ENCODE results near the gene SIRPG.
"Not testable (repeated sequence)": the region's sequence is repeated elsewhere in the genome, so short reads cannot be mapped to it uniquely, and the experiment has no call there.

Gene SIRPG

GRCh38 chr20:1654996-1655395 lies 2.6 kb downstream of the SIRPG start:
- no peaks in the 10 kb centered on the region for H3K36me3 ChIP-seq (ENCODE audit: control insufficient read depth, insufficient read depth, low read length)
- no peaks in the 10 kb centered on the region for H3K27me3 ChIP-seq (ENCODE audit: control insufficient read depth, insufficient read depth, low read length)

GRCh38 chr20:1652960-1653359 lies 4.6 kb downstream of the SIRPG start:
- no CpG with 5 or more reads among the region's 3 CpGs for WGBS (ENCODE audit: insufficient coverage, insufficient read length)
- no peak for DNase-seq (ENCODE audit: low read depth, low spot score)
- no peak overlapping the region for H3K4me3 ChIP-seq (ENCODE audit: low read length)
- H3K27ac ChIP-seq (ENCODE audit: low read length): no peak overlapping the region
- H3K4me1 ChIP-seq (ENCODE audit: control insufficient read depth, insufficient read depth, low read length): no peaks in the 10 kb centered on the region
- H3K27me3 ChIP-seq (ENCODE audit: control insufficient read depth, insufficient read depth, low read length): no peaks in the 10 kb centered on the region
- no peaks in the 10 kb centered on the region for H3K9me3 ChIP-seq (ENCODE audit: control insufficient read depth, insufficient read depth, low read length)
- H3K36me3 ChIP-seq (ENCODE audit: control insufficient read depth, insufficient read depth, low read length): no peaks in the 10 kb centered on the region

More at GRCh38 chr20:1654996-1655395, 2.6 kb downstream of the SIRPG start:
- H3K4me3 ChIP-seq (ENCODE audit: low read length): no peak overlapping the region
- H3K9me3 ChIP-seq (ENCODE audit: control insufficient read depth, insufficient read depth, low read length): no peaks in the 10 kb centered on the region
- no peak overlapping the region for H3K27ac ChIP-seq (ENCODE audit: low read length)
- no peaks in the 10 kb centered on the region for H3K4me1 ChIP-seq (ENCODE audit: control insufficient read depth, insufficient read depth, low read length)
- no peak for DNase-seq (ENCODE audit: low read depth, low spot score)

- no peak for DNase-seq (ENCODE audit: low read depth, low spot score)
- Histone ChIP-seq H3K9me3 (ENCODE audit: control insufficient read depth, insufficient read depth, low read length) (no peaks in the 10 kb centered on the region), H3K4me3 (ENCODE audit: low read length) (no peak overlapping the region), H3K36me3 (ENCODE audit: control insufficient read depth, insufficient read depth, low read length) (no peaks in the 10 kb centered on the region), H3K4me1 (ENCODE audit: control insufficient read depth, insufficient read depth, low read length) (peaks cover 1% of the 10 kb centered on the region; the same call in 1 of the 2 replicates), H3K27ac (ENCODE audit: low read length) (no peak overlapping the region), H3K27me3 (ENCODE audit: control insufficient read depth, insufficient read depth, low read length) (no peaks in the 10 kb centered on the region)
- no CpG with 5 or more reads among the region's 1 CpG for WGBS (ENCODE audit: insufficient coverage, insufficient read length)
Observed at GRCh38 chr20:1652104-1652503, 5.5 kb downstream of the SIRPG start.

GRCh38 chr20:1651268-1652058 lies 6.1 kb downstream of the SIRPG start:
- peaks cover 1% of the 10 kb centered on the region; the same call in 1 of the 2 replicates for H3K4me1 ChIP-seq (ENCODE audit: control insufficient read depth, insufficient read depth, low read length)
- WGBS (ENCODE audit: insufficient coverage, insufficient read length): no CpG with 5 or more reads among the region's 3 CpGs
- no peaks in the 10 kb centered on the region for H3K27me3 ChIP-seq (ENCODE audit: control insufficient read depth, insufficient read depth, low read length)
- H3K9me3 ChIP-seq (ENCODE audit: control insufficient read depth, insufficient read depth, low read length): no peaks in the 10 kb centered on the region
- no peaks in the 10 kb centered on the region for H3K36me3 ChIP-seq (ENCODE audit: control insufficient read depth, insufficient read depth, low read length)
- no peak overlapping the region for H3K27ac ChIP-seq (ENCODE audit: low read length)
- no peak for DNase-seq (ENCODE audit: low read depth, low spot score)
- H3K4me3 ChIP-seq (ENCODE audit: low read length): no peak overlapping the region

GRCh38 chr20:1648101-1648500 lies 9.5 kb downstream of the SIRPG start:
- DNase-seq (ENCODE audit: low read depth, low spot score): no peak
- H3K4me1 ChIP-seq (ENCODE audit: control insufficient read depth, insufficient read depth, low read length): peaks cover 1% of the 10 kb centered on the region; the same call in 1 of the 2 replicates
- no peaks in the 10 kb centered on the region for H3K9me3 ChIP-seq (ENCODE audit: control insufficient read depth, insufficient read depth, low read length)
- no CpG with 5 or more reads among the region's 5 CpGs for WGBS (ENCODE audit: insufficient coverage, insufficient read length)
- no peaks in the 10 kb centered on the region for H3K27me3 ChIP-seq (ENCODE audit: control insufficient read depth, insufficient read depth, low read length)
- H3K27ac ChIP-seq (ENCODE audit: low read length): no peak overlapping the region
- H3K4me3 ChIP-seq (ENCODE audit: low read length): no peak overlapping the region
- H3K36me3 ChIP-seq (ENCODE audit: control insufficient read depth, insufficient read depth, low read length): no peaks in the 10 kb centered on the region

- Histone ChIP-seq H3K36me3 (ENCODE audit: control insufficient read depth, insufficient read depth, low read length) (no peaks in the 10 kb centered on the region), H3K27me3 (ENCODE audit: control insufficient read depth, insufficient read depth, low read length) (no peaks in the 10 kb centered on the region), H3K27ac (ENCODE audit: low read length) (no peak overlapping the region), H3K4me3 (ENCODE audit: low read length) (no peak overlapping the region), H3K4me1 (ENCODE audit: control insufficient read depth, insufficient read depth, low read length) (peaks cover 1% of the 10 kb centered on the region; the same call in 1 of the 2 replicates), H3K9me3 (ENCODE audit: control insufficient read depth, insufficient read depth, low read length) (no peaks in the 10 kb centered on the region)
- DNase-seq (ENCODE audit: low read depth, low spot score): no peak
- no CpG with 5 or more reads among the region's 3 CpGs for WGBS (ENCODE audit: insufficient coverage, insufficient read length)
Observed at GRCh38 chr20:1646975-1647431, 10.6 kb downstream of the SIRPG start.

GRCh38 chr20:1644101-1644962 lies 13.2 kb downstream of the SIRPG start:
- WGBS (ENCODE audit: insufficient coverage, insufficient read length): no CpG with 5 or more reads among the region's 8 CpGs
- no peak overlapping the region for H3K4me3 ChIP-seq (ENCODE audit: low read length)
- H3K4me1 ChIP-seq (ENCODE audit: control insufficient read depth, insufficient read depth, low read length): peaks cover 1% of the 10 kb centered on the region; the same call in 1 of the 2 replicates
- no peaks in the 10 kb centered on the region for H3K27me3 ChIP-seq (ENCODE audit: control insufficient read depth, insufficient read depth, low read length)
- H3K36me3 ChIP-seq (ENCODE audit: control insufficient read depth, insufficient read depth, low read length): no peaks in the 10 kb centered on the region
- DNase-seq (ENCODE audit: low read depth, low spot score): no peak
- H3K9me3 ChIP-seq (ENCODE audit: control insufficient read depth, insufficient read depth, low read length): no peaks in the 10 kb centered on the region
- no peak overlapping the region for H3K27ac ChIP-seq (ENCODE audit: low read length)

- not testable (repeated sequence) for H3K27ac ChIP-seq (ENCODE audit: low read length); H3K4me1 ChIP-seq (ENCODE audit: control insufficient read depth, insufficient read depth, low read length); H3K36me3 ChIP-seq (ENCODE audit: control insufficient read depth, insufficient read depth, low read length); H3K9me3 ChIP-seq (ENCODE audit: control insufficient read depth, insufficient read depth, low read length); H3K4me3 ChIP-seq (ENCODE audit: low read length); H3K27me3 ChIP-seq (ENCODE audit: control insufficient read depth, insufficient read depth, low read length); DNase-seq (ENCODE audit: low read depth, low spot score)
- WGBS (ENCODE audit: insufficient coverage, insufficient read length): no CpG with 5 or more reads among the region's 2 CpGs
Observed at GRCh38 chr20:1638643-1639042, 18.9 kb downstream of the SIRPG start.

GRCh38 chr20:1637755-1638154 lies 19.8 kb downstream of the SIRPG start:
- Histone ChIP-seq H3K9me3 (ENCODE audit: control insufficient read depth, insufficient read depth, low read length) (no peaks in the 10 kb centered on the region), H3K27ac (ENCODE audit: low read length) (no peak overlapping the region), H3K4me3 (ENCODE audit: low read length) (no peak overlapping the region), H3K4me1 (ENCODE audit: control insufficient read depth, insufficient read depth, low read length) (peaks cover 2% of the 10 kb centered on the region; the same call in 1 of the 2 replicates), H3K36me3 (ENCODE audit: control insufficient read depth, insufficient read depth, low read length) (no peaks in the 10 kb centered on the region), H3K27me3 (ENCODE audit: control insufficient read depth, insufficient read depth, low read length) (no peaks in the 10 kb centered on the region)
- WGBS (ENCODE audit: insufficient coverage, insufficient read length): no CpG with 5 or more reads among the region's 2 CpGs
- no peak for DNase-seq (ENCODE audit: low read depth, low spot score)

GRCh38 chr20:1637226-1637625 lies 20.4 kb downstream of the SIRPG start:
- no CpG with 5 or more reads among the region's 2 CpGs for WGBS (ENCODE audit: insufficient coverage, insufficient read length)
- H3K4me1 ChIP-seq (ENCODE audit: control insufficient read depth, insufficient read depth, low read length): peaks cover 2% of the 10 kb centered on the region; the same call in 1 of the 2 replicates
- no peak overlapping the region for H3K27ac ChIP-seq (ENCODE audit: low read length)
- H3K9me3 ChIP-seq (ENCODE audit: control insufficient read depth, insufficient read depth, low read length): no peaks in the 10 kb centered on the region
- H3K4me3 ChIP-seq (ENCODE audit: low read length): no peak overlapping the region
- H3K27me3 ChIP-seq (ENCODE audit: control insufficient read depth, insufficient read depth, low read length): no peaks in the 10 kb centered on the region
- no peaks in the 10 kb centered on the region for H3K36me3 ChIP-seq (ENCODE audit: control insufficient read depth, insufficient read depth, low read length)
- DNase-seq (ENCODE audit: low read depth, low spot score): no peak

All from iPS DF 6.9 (cell line).